Tibial nerve (tissue), 4 donors: ENCODE data around the gene A2M.

Source experiments
- CTCF ChIP-seq, 5 experiments: fragments of 200-600 bp in 3 of 5; fragments of 450-650 bp in 2 of 5; sonication (generic) in 3 of 5; IDR thresholded peaks; one replicate each; pipeline ENCODE4 v1.5.1; 2016 to 2019; ENCODE audit warnings: antibody characterized with exemption in 5 of 5, mild to moderate bottlenecking in 3 of 5, moderate library complexity in 2 of 5
- EP300 ChIP-seq, 2 donors: sonication (generic); formaldehyde crosslinking; IDR thresholded peaks; one replicate each; pipeline ENCODE4 v1.6.1; 2017; ENCODE audit warnings: antibody characterized with exemption in 2 of 2, mild to moderate bottlenecking in 1 of 2
- POLR2A ChIP-seq, 2 donors: fragments of 450-650 bp; IDR thresholded peaks; one replicate each; pipeline ENCODE4 v1.6.1; 2017; ENCODE audit warnings: antibody characterized with exemption in 2 of 2, mild to moderate bottlenecking in 2 of 2, moderate library complexity in 2 of 2

GRCh38 chr12:9070351-9070750, 45.4 kb downstream of the A2M start:
- no peak for TF ChIP-seq CTCF (IDR thresholded peaks at IDR 0.05)
- TF ChIP-seq EP300 (IDR thresholded peaks at IDR 0.05), result no peak
- TF ChIP-seq POLR2A (IDR thresholded peaks at IDR 0.05), result no peak
